ENCODE results near the gene SPOPL. TPM values are rescaled to one million over a fixed set of nuclear protein-coding genes. Genes with fewer than 3 reads are reported as not detected.

Gene SPOPL
- total and polyA plus RNA-seq, 2 of the 4 experiments (the other 2 are of a cell fraction), result 4.8 to 20.3 TPM

DNA sequence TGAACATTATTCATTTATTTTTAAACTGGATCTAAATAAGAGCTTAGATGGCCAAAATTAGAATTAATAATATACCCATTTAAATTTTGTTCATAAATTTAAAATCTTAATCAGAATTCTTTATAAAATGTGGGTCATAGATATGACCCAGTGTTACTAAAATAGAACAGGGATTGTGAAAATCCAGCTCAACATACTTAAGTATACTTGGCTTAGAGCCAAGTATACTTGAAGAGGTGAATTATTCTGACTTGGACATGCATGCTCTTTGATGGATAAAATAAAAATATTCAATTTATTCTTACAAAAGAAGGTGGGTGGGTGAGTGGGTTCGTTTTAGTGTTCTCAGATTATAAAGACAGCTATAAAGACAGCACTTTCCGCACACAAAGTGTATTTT is 70.7 kb downstream of the SPOPL start:
- Histone ChIP-seq H2BK20ac (ENCODE audit: low read depth, low read length) (no peak overlapping the region), H2BK5ac (ENCODE audit: low read depth, low read length, poor library complexity, severe bottlenecking) (no peak overlapping the region), H3K27ac (ENCODE audit: insufficient read depth, low read length) (no peak overlapping the region), H3K14ac (replicated peaks; ENCODE audit: low read depth, low read length) (no peak overlapping the region), H2BK15ac (ENCODE audit: low read depth, low read length) (no peak overlapping the region), H3K4me3 (ENCODE audit: insufficient read depth, low read depth, low read length) (no peak overlapping the region), H3K9me1 (ENCODE audit: insufficient read depth, low read length) (no peaks in the 10 kb centered on the region; the same call in 1 of the 2 replicates), H4K8ac (ENCODE audit: low read depth in 2 of 2, low read length in 2 of 2) (no peak overlapping the region), H4K5ac (ENCODE audit: low read depth, low read length) (no peak overlapping the region), H3K4me2 (ENCODE audit: low read depth, low read length) (no peak overlapping the region), H3K79me1 (ENCODE audit: low read depth in 1 of 2, low read length in 2 of 2) (no peaks in the 10 kb centered on the region), H3K4ac (ENCODE audit: low read depth, low read length) (no peak overlapping the region), H3K18ac (ENCODE audit: low read depth, low read length) (no peak overlapping the region), H2AK5ac (ENCODE audit: low read depth, low read length) (no peak overlapping the region), H3K9me3 (ENCODE audit: control insufficient read depth, insufficient read depth, low read length) (no peaks in the 10 kb centered on the region), H2AK9ac (replicated peaks; ENCODE audit: low read depth, low read length, poor library complexity) (no peak overlapping the region), H3K36me3 (ENCODE audit: control insufficient read depth, insufficient read depth, low read length) (peaks cover 2% of the 10 kb centered on the region), H2AFZ (replicated peaks; ENCODE audit: low read length, poor library complexity) (no peak overlapping the region), H3K56ac (ENCODE audit: extremely low read depth, insufficient read depth, low read length) (no peak overlapping the region), H3K4me1 (ENCODE audit: control insufficient read depth, insufficient read depth, low read length) (no peaks in the 10 kb centered on the region), H4K20me1 (ENCODE audit: insufficient read depth, low read length) (no peaks in the 10 kb centered on the region), H4K91ac (ENCODE audit: insufficient read depth, low read depth, low read length) (no peak overlapping the region), H3K27me3 (ENCODE audit: control insufficient read depth, insufficient read depth, low read length) (no peaks in the 10 kb centered on the region), H3K9ac (ENCODE audit: low read depth, low read length) (no peak overlapping the region), H2BK120ac (ENCODE audit: low read depth, low read length) (no peak overlapping the region), H3K23ac (ENCODE audit: low read depth, low read length) (no peak overlapping the region)
- no TSS peak for BruUV-seq (replicated peaks)
- in situ Hi-C loops (cut with MboI; ENCODE audit: low sequenced_read_pairs) (no loop called here), dilution Hi-C loops (cut with HindIII; ENCODE audit: low sequenced_read_pairs, unreplicated experiment) (no loop called here), intact Hi-C loops (cut with micrococcal nuclease) (no loop called here)
- POLR2A ChIA-PET (ENCODE audit: unreplicated experiment), result no interaction called here
- ATAC-seq (ENCODE audit: low read depth) (no peak), DNase-seq (no peak)
- TF ChIP-seq NFE2L2 (IDR thresholded peaks at IDR 0.05; ENCODE audit: low read depth, low read length) (no peak), MXI1 (IDR thresholded peaks at IDR 0.05; ENCODE audit: borderline replicate concordance, low read depth, low read length) (no peak), RCOR1 (IDR thresholded peaks at IDR 0.05; ENCODE audit: insufficient replicate concordance, low read length) (no peak), USF2 (IDR thresholded peaks at IDR 0.05; ENCODE audit: low read depth, low read length) (no peak), MAFK (IDR thresholded peaks at IDR 0.05; ENCODE audit: low read depth, low read length) (no peak), POLR2A (IDR thresholded peaks at IDR 0.05; ENCODE audit: low read depth, low read length) (no peak), CEBPB (IDR thresholded peaks at IDR 0.05; ENCODE audit: low read depth, low read length) (no peak), BHLHE40 (IDR thresholded peaks at IDR 0.05; ENCODE audit: low read depth, low read length) (no peak), CHD1 (IDR thresholded peaks at IDR 0.05; ENCODE audit: low read depth, low read length) (no peak)
- TF ChIP-seq, protein P1, sequence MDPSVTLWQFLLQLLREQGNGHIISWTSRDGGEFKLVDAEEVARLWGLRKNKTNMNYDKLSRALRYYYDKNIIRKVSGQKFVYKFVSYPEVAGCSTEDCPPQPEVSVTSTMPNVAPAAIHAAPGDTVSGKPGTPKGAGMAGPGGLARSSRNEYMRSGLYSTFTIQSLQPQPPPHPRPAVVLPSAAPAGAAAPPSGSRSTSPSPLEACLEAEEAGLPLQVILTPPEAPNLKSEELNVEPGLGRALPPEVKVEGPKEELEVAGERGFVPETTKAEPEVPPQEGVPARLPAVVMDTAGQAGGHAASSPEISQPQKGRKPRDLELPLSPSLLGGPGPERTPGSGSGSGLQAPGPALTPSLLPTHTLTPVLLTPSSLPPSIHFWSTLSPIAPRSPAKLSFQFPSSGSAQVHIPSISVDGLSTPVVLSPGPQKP (IDR thresholded peaks at IDR 0.05; ENCODE audit: borderline replicate concordance, low read depth, low read length), result no peak
- WGBS, 2 experiments (ENCODE audit: extremely low coverage in 2 of 2, insufficient read length in 1 of 2), result no CpG with 5 or more reads among the region's 2 CpGs
- CTCF ChIA-PET, result interaction anchor here (0.5 kb wide), 1 partner anchor 77 kb away, joined by 3 read pairs; no protein-coding TSS in a partner anchor
